NB4 (cell line): ENCODE data around the gene AMER2.

Source experiments
- DNase-seq: peaks from one replicate; pipeline ENCODE4 v3.0.0; 2010; ENCODE audit warnings: low read depth
- H3K4me3 ChIP-seq: one replicate; pipeline ENCODE4 v1.5.1; 2011; ENCODE audit warnings: mild to moderate bottlenecking, low read depth, low read length, moderate library complexity
- MAX ChIP-seq: IDR thresholded peaks from 2 replicates; pipeline ENCODE4 v1.6.1; 2011; ENCODE audit warnings: low read depth, low read length
- MYC ChIP-seq: IDR thresholded peaks from 2 replicates; pipeline ENCODE4 v1.6.1; 2011; ENCODE audit warnings: low read depth, low read length
- POLR2A ChIP-seq: IDR thresholded peaks from 2 replicates; pipeline ENCODE4 v1.6.1; 2011; ENCODE audit warnings: mild to moderate bottlenecking; ENCODE audit not compliant: insufficient read length; ENCODE audit errors: extremely low read depth
- TF ChIP-seq, protein P1 (sequence below): IDR thresholded peaks from one replicate; pipeline ENCODE4 v1.5.1; 2012; ENCODE audit warnings: low read depth, low read length

The AMER2 gene

DNA sequence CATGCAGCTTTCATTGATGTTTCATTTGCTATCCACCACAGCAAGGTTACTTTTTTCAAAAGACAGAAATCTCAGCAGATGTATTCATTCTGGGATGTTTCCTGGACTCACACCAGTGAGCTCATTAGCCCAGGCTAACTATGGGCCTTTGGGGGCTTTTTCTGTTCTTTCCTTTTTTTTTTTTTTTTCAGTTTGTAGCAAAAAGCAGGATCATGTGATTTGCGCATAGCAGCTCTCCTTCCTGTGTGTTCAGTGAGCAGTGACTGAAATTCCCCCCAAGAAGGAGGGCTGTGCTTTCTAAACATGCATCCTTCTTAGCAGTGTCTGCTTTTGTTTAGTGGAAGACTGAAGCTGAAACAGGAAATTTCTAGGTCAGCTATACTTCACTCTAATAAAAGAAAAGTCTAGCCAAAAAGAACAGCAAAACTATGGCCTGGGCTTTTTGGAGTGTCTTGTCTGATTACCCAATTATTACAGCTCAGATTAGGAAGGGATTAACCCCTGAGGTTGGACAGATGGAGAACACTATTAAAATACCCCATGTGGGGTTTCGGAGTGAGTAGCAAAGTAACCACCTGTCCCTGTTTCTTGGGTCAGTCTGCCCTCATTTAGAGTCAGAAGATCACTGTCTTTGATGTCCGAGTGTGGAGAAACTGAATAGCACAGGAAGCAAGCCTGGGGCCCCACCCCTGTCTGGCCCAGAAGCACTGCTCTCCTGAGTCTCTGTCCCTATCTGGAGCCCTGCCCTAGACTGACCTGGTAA is 8.9 kb upstream of the AMER2 start:
- H3K4me3 ChIP-seq: no peak overlapping the region
- TF ChIP-seq, protein P1, sequence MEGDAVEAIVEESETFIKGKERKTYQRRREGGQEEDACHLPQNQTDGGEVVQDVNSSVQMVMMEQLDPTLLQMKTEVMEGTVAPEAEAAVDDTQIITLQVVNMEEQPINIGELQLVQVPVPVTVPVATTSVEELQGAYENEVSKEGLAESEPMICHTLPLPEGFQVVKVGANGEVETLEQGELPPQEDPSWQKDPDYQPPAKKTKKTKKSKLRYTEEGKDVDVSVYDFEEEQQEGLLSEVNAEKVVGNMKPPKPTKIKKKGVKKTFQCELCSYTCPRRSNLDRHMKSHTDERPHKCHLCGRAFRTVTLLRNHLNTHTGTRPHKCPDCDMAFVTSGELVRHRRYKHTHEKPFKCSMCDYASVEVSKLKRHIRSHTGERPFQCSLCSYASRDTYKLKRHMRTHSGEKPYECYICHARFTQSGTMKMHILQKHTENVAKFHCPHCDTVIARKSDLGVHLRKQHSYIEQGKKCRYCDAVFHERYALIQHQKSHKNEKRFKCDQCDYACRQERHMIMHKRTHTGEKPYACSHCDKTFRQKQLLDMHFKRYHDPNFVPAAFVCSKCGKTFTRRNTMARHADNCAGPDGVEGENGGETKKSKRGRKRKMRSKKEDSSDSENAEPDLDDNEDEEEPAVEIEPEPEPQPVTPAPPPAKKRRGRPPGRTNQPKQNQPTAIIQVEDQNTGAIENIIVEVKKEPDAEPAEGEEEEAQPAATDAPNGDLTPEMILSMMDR: no peak
- no peak for TF ChIP-seq MYC
- no peak for TF ChIP-seq MAX
- TF ChIP-seq POLR2A: no peak
- DNase-seq: no peak

- no peak for DNase-seq
- no peak for TF ChIP-seq MYC
- TF ChIP-seq, protein P1: no peak
- no peak for TF ChIP-seq POLR2A
- no peak for TF ChIP-seq MAX
- no peak overlapping the region for H3K4me3 ChIP-seq
These were observed 8.0 kb upstream of the AMER2 start for GRCh38 chr13:25179832-25180774.

- no peak for DNase-seq
- no peak overlapping the region for H3K4me3 ChIP-seq
- TF ChIP-seq, protein P1: no peak
- TF ChIP-seq MAX: no peak
These were observed 6.9 kb upstream of the AMER2 start for GRCh38 chr13:25179011-25179410.

- TF ChIP-seq MAX (no peak), POLR2A (no peak), MYC (no peak)
- TF ChIP-seq, protein P1: no peak
- no peak for DNase-seq
- no peak overlapping the region for H3K4me3 ChIP-seq
These were observed 6.0 kb upstream of the AMER2 start for GRCh38 chr13:25178070-25178469.

GRCh38 chr13:25177636-25178035 is 5.5 kb upstream of the AMER2 start:
- no peak overlapping the region for H3K4me3 ChIP-seq
- TF ChIP-seq, protein P1: no peak
- TF ChIP-seq MYC (no peak), POLR2A (no peak), MAX (no peak)
- DNase-seq: no peak
